ENCODE data around the gene SESN1.

SESN1 gene

GRCh38 chr6:108947114-108947854, 147.4 kb downstream of the SESN1 start:
- Mint-ChIP-seq H3K4me3 (no peak overlapping the region), H3K9me3 (no peaks in the 10 kb centered on the region), H3K4me1 (ENCODE audit: low read depth) (peaks cover 39% of the 10 kb centered on the region), H3K27me3 (no peaks in the 10 kb centered on the region), H3K36me3 (ENCODE audit: low read depth) (no peaks in the 10 kb centered on the region), H3K27ac (no peak overlapping the region)

- Mint-ChIP-seq H3K27me3 (no peaks in the 10 kb centered on the region), H3K4me3 (no peak overlapping the region), H3K4me1 (ENCODE audit: low read depth) (peaks cover 45% of the 10 kb centered on the region), H3K27ac (no peak overlapping the region), H3K9me3 (no peaks in the 10 kb centered on the region), H3K36me3 (ENCODE audit: low read depth) (no peaks in the 10 kb centered on the region)
Measured at GRCh38 chr6:108946695-108947094, 148.0 kb downstream of the SESN1 start.

GRCh38 chr6:108945681-108946159, 148.9 kb downstream of the SESN1 start:
- Mint-ChIP-seq H3K27ac (no peak overlapping the region), H3K4me1 (ENCODE audit: low read depth) (peaks cover 45% of the 10 kb centered on the region), H3K9me3 (no peaks in the 10 kb centered on the region), H3K36me3 (ENCODE audit: low read depth) (no peaks in the 10 kb centered on the region), H3K27me3 (no peaks in the 10 kb centered on the region), H3K4me3 (no peak overlapping the region)

- Mint-ChIP-seq H3K9me3 (peaks cover 1% of the 10 kb centered on the region), H3K27ac (no peak overlapping the region), H3K4me3 (no peak overlapping the region), H3K36me3 (ENCODE audit: low read depth) (no peaks in the 10 kb centered on the region), H3K27me3 (no peaks in the 10 kb centered on the region), H3K4me1 (ENCODE audit: low read depth) (peaks cover 45% of the 10 kb centered on the region)
Measured at GRCh38 chr6:108944707-108945680, 149.7 kb downstream of the SESN1 start.

GRCh38 chr6:108944071-108944470, 150.6 kb downstream of the SESN1 start:
- Mint-ChIP-seq H3K4me1 (ENCODE audit: low read depth) (peaks cover 45% of the 10 kb centered on the region), H3K27ac (no peak overlapping the region), H3K27me3 (no peaks in the 10 kb centered on the region), H3K4me3 (no peak overlapping the region), H3K9me3 (peaks cover 10% of the 10 kb centered on the region), H3K36me3 (ENCODE audit: low read depth) (no peaks in the 10 kb centered on the region)

GRCh38 chr6:108942556-108943492, 151.8 kb downstream of the SESN1 start:
- Mint-ChIP-seq H3K4me1 (ENCODE audit: low read depth) (peaks cover 45% of the 10 kb centered on the region), H3K9me3 (peaks cover 10% of the 10 kb centered on the region), H3K4me3 (peak overlapping the region; percentile 62), H3K27me3 (no peaks in the 10 kb centered on the region), H3K36me3 (ENCODE audit: low read depth) (no peaks in the 10 kb centered on the region), H3K27ac (peak overlapping the region; percentile 78)

- peaks cover 10% of the 10 kb centered on the region for H3K9me3 Mint-ChIP-seq
- H3K27ac Mint-ChIP-seq: no peak overlapping the region
- H3K4me1 Mint-ChIP-seq (ENCODE audit: low read depth): peaks cover 40% of the 10 kb centered on the region
- H3K4me3 Mint-ChIP-seq: no peak overlapping the region
- no peaks in the 10 kb centered on the region for H3K27me3 Mint-ChIP-seq
- H3K36me3 Mint-ChIP-seq (ENCODE audit: low read depth): no peaks in the 10 kb centered on the region
Measured at GRCh38 chr6:108941859-108942258, 152.8 kb downstream of the SESN1 start.

GRCh38 chr6:108941281-108941680, 153.4 kb downstream of the SESN1 start:
- no peaks in the 10 kb centered on the region for H3K27me3 Mint-ChIP-seq
- no peaks in the 10 kb centered on the region for H3K36me3 Mint-ChIP-seq (ENCODE audit: low read depth)
- peaks cover 10% of the 10 kb centered on the region for H3K9me3 Mint-ChIP-seq
- H3K27ac Mint-ChIP-seq: no peak overlapping the region
- H3K4me3 Mint-ChIP-seq: no peak overlapping the region
- H3K4me1 Mint-ChIP-seq (ENCODE audit: low read depth): peaks cover 36% of the 10 kb centered on the region

- no peaks in the 10 kb centered on the region for H3K36me3 Mint-ChIP-seq (ENCODE audit: low read depth)
- peaks cover 10% of the 10 kb centered on the region for H3K9me3 Mint-ChIP-seq
- H3K4me1 Mint-ChIP-seq (ENCODE audit: low read depth): peaks cover 36% of the 10 kb centered on the region
- H3K27ac Mint-ChIP-seq: no peak overlapping the region
- no peaks in the 10 kb centered on the region for H3K27me3 Mint-ChIP-seq
- H3K4me3 Mint-ChIP-seq: no peak overlapping the region
Measured at GRCh38 chr6:108940741-108941140, 153.9 kb downstream of the SESN1 start.

GRCh38 chr6:108937170-108937569, 157.5 kb downstream of the SESN1 start:
- H3K27me3 Mint-ChIP-seq: no peaks in the 10 kb centered on the region
- no peak overlapping the region for H3K27ac Mint-ChIP-seq
- H3K36me3 Mint-ChIP-seq (ENCODE audit: low read depth): no peaks in the 10 kb centered on the region
- H3K4me3 Mint-ChIP-seq: no peak overlapping the region
- peaks cover 10% of the 10 kb centered on the region for H3K9me3 Mint-ChIP-seq
- peaks cover 4% of the 10 kb centered on the region for H3K4me1 Mint-ChIP-seq (ENCODE audit: low read depth)

Measured in stimulated activated naive CD8-positive, alpha-beta T cell treated with anti-CD3 and anti-CD28 coated beads, Interleukin-15, Interleukin-2, amounts not matched to agents 100 ng/mL and 50 ng/mL, for 24 hours (primary cell).